Measurements from ENCODE around the gene NCAPD2.
A peak's percentile ranks its signal among the peaks of the same experiment; 100 is the strongest.

Gene NCAPD2

DNA sequence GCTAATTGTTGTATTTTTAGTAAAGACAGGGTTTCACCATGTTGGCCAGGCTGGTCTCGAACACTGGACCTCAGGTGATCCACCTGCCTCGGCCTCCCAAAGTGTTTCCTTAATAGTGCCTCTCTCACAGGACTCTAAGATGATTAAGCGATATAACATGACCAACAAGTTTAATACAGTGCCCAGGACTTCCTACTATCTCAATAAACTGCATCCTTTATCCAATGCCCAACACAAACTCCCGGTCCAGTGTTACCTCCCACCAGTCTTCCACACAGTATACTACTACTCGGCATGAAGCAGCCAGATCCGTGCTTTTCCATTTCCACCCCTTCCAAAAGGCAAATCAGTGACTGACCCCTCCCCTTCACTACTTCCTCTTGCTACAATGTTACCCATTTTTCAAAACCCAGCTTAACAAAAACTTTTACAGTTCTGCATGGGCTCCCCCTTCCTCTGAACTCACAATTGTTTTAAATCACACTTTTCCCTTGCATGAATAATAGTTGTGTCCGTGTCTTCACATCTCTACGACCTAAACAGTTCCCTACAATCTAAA is 73.3 kb downstream of the NCAPD2 start:
- Histone ChIP-seq H3K9ac (ENCODE audit: low read depth in 1 of 2, low read length in 2 of 2) (peak overlapping the region; percentile 92 to 96), H3K4me1 (ENCODE audit: control insufficient read depth in 2 of 2, insufficient read depth in 2 of 2, low read length in 2 of 2) (peaks cover 9 to 16% of the 10 kb centered on the region in 2 donors), H3K9me3 (ENCODE audit: control insufficient read depth in 2 of 2, low read length in 2 of 2) (no peaks in the 10 kb centered on the region), H3K27me3 (ENCODE audit: control insufficient read depth in 2 of 2, insufficient read depth in 2 of 2, low read length in 2 of 2) (no peaks in the 10 kb centered on the region), H3K36me3 (ENCODE audit: control insufficient read depth in 2 of 2, insufficient read depth in 2 of 2, low read length in 2 of 2) (peaks cover 38 to 47% of the 10 kb centered on the region in 2 donors), H3K4me3 (ENCODE audit: low read length in 2 of 2) (peak overlapping the region; percentile 94 to 98), H3K27ac (ENCODE audit: low read depth in 2 of 2, low read length in 2 of 2) (peak overlapping the region in 1 of 2 donors; percentile 94)

DNA sequence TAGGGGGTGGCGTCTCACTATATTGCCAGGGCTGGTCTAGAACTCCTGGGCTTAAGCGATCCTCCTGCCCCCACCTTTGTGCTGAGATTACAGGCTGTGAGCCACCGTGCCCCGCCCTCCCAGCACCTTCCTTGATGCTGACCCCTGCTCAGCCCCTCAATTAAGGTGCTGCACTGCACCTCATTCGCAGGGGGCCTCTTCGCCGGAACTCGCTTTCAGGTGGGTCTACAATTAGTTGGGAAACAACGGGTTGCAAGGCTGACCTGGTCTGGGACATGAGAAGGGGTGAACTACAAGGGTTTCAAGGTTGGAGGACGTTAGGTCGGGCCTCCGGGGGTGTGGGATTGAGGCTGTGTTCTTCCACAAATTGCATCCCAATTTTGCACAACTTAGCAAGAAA is 75.4 kb downstream of the NCAPD2 start:
- H3K9me3 ChIP-seq (ENCODE audit: control insufficient read depth in 2 of 2, low read length in 2 of 2), result no peaks in the 10 kb centered on the region
- H3K4me3 ChIP-seq (ENCODE audit: low read length in 2 of 2), result no peak overlapping the region
- H3K27me3 ChIP-seq (ENCODE audit: control insufficient read depth in 2 of 2, insufficient read depth in 2 of 2, low read length in 2 of 2), result no peaks in the 10 kb centered on the region
- H3K27ac ChIP-seq (ENCODE audit: low read depth in 2 of 2, low read length in 2 of 2), result no peak overlapping the region
- H3K36me3 ChIP-seq (ENCODE audit: control insufficient read depth in 2 of 2, insufficient read depth in 2 of 2, low read length in 2 of 2), result peaks cover 40 to 48% of the 10 kb centered on the region in 2 donors
- peaks cover 9 to 16% of the 10 kb centered on the region in 2 donors for H3K4me1 ChIP-seq (ENCODE audit: control insufficient read depth in 2 of 2, insufficient read depth in 2 of 2, low read length in 2 of 2)
- no peak overlapping the region for H3K9ac ChIP-seq (ENCODE audit: low read depth in 1 of 2, low read length in 2 of 2)

DNA sequence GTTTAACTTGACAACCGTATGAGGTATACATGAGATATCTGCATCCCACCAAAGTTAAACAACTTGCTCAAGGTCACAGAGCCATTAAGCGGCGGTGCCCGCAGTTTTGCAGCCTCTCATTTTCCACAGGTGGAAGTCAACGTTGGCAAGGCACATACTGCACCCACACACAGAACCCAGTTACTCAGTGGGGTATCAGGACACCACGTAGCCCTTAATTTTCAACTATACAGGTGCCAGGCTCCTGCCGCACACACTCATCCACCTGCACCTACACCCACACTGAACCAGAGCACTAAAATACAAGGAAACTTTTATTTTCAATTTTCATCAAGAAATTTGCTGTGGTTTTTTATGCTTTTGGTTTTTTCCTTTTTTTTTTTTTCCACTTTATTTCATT is 75.9 kb downstream of the NCAPD2 start:
- no peak overlapping the region for H3K27ac ChIP-seq (ENCODE audit: low read depth in 2 of 2, low read length in 2 of 2)
- H3K9me3 ChIP-seq (ENCODE audit: control insufficient read depth in 2 of 2, low read length in 2 of 2), result no peaks in the 10 kb centered on the region
- H3K27me3 ChIP-seq (ENCODE audit: control insufficient read depth in 2 of 2, insufficient read depth in 2 of 2, low read length in 2 of 2), result no peaks in the 10 kb centered on the region
- peaks cover 9 to 16% of the 10 kb centered on the region in 2 donors for H3K4me1 ChIP-seq (ENCODE audit: control insufficient read depth in 2 of 2, insufficient read depth in 2 of 2, low read length in 2 of 2)
- H3K36me3 ChIP-seq (ENCODE audit: control insufficient read depth in 2 of 2, insufficient read depth in 2 of 2, low read length in 2 of 2), result peaks cover 45 to 50% of the 10 kb centered on the region in 2 donors
- no peak overlapping the region for H3K4me3 ChIP-seq (ENCODE audit: low read length in 2 of 2)
- H3K9ac ChIP-seq (ENCODE audit: low read depth in 1 of 2, low read length in 2 of 2), result no peak overlapping the region

DNA sequence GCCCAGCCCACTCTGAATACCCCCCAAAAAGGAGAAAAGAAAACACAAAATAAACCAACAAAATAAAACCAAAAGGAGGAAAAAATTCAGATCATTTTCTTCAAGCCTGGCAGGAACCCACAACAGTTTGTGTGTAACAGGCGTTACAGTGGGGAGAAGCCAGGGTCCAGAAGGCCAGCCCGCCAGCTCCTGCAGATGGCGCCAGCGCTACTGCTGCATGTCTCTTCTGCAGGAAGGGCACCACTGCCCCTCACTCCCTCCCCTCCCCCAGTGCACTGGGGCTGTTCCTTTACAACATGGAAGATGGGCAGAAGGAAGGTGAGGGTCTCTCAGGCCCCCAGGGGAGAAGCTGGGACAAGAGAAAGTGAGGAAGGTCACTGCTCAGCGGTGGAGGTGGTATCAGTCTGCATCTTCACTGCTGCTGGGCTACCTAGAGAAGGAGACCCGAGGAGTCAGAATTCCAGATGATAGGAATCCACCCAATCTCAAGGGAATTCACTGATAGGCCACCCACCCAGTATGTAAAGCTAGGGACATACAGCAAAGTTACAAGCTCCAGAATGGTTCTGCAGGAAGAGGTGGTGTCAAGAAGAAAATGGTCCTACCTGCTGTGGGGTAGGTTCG is 76.5 kb downstream of the NCAPD2 start:
- Histone ChIP-seq H3K27me3 (ENCODE audit: control insufficient read depth in 2 of 2, insufficient read depth in 2 of 2, low read length in 2 of 2) (no peaks in the 10 kb centered on the region), H3K4me1 (ENCODE audit: control insufficient read depth in 2 of 2, insufficient read depth in 2 of 2, low read length in 2 of 2) (peaks cover 9 to 16% of the 10 kb centered on the region in 2 donors), H3K4me3 (ENCODE audit: low read length in 2 of 2) (no peak overlapping the region), H3K9me3 (ENCODE audit: control insufficient read depth in 2 of 2, low read length in 2 of 2) (no peaks in the 10 kb centered on the region), H3K36me3 (ENCODE audit: control insufficient read depth in 2 of 2, insufficient read depth in 2 of 2, low read length in 2 of 2) (peaks cover 48 to 52% of the 10 kb centered on the region in 2 donors), H3K27ac (ENCODE audit: low read depth in 2 of 2, low read length in 2 of 2) (no peak overlapping the region), H3K9ac (ENCODE audit: low read depth in 1 of 2, low read length in 2 of 2) (no peak overlapping the region)

DNA sequence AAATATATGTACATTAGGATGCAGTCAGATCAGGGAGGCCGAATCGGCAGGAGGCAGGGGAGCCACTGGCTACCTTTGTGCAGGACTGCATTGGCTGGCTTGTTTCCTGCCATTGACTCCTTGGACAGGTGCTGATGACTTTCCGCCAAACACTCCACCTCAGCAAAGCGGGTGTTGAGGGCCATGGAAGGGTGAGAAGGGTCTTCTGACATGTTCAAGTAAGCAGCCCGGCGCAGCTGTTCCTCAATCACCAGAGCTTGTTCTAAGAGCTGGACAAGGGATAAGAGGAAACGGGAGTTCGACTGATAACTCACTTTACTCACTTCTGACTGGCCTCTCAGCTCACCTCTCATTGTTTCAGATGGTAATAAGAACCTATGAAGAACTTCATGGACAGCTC is 79.1 kb downstream of the NCAPD2 start:
- Histone ChIP-seq H3K27ac (ENCODE audit: low read depth in 2 of 2, low read length in 2 of 2) (no peak overlapping the region), H3K4me3 (ENCODE audit: low read length in 2 of 2) (no peak overlapping the region), H3K4me1 (ENCODE audit: control insufficient read depth in 2 of 2, insufficient read depth in 2 of 2, low read length in 2 of 2) (peaks cover 0 to 5% of the 10 kb centered on the region in 2 donors), H3K9me3 (ENCODE audit: control insufficient read depth in 2 of 2, low read length in 2 of 2) (no peaks in the 10 kb centered on the region), H3K27me3 (ENCODE audit: control insufficient read depth in 2 of 2, insufficient read depth in 2 of 2, low read length in 2 of 2) (no peaks in the 10 kb centered on the region), H3K9ac (ENCODE audit: low read depth in 1 of 2, low read length in 2 of 2) (no peak overlapping the region), H3K36me3 (ENCODE audit: control insufficient read depth in 2 of 2, insufficient read depth in 2 of 2, low read length in 2 of 2) (peaks cover 60 to 67% of the 10 kb centered on the region in 2 donors)

DNA sequence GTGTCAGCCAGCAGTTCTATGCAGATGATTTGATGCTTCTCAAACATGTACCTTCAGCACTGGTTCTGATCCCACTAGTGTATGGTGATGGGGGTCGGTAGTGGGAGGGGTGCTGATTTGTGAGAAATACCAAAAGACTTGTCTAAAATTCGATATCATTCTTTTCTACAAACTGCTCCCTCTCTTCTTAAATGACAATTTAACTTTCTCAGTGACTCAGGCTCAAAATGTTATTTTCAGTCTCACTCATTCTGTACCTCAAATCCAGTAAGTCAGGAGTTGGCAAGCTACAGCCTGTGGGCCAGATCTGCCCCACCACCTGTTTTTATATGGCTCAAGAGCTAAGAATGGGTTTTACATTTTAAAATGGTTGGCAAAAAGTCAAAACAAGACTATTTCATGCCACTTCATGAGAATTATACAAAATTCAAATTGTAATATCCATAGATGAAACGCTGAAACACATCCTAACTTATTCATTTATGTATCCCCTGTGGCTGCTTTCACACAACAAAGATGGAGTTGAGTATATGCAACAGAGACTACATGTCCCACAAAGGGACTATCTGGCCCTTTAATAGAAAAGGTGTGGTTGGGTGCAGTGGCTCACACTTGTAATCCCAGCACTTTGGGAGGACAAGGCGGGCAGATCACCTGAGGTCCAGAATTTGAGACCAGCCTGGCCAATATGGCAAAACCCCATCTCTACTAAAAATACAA is 80.8 kb downstream of the NCAPD2 start:
- Histone ChIP-seq H3K4me3 (ENCODE audit: low read length in 2 of 2) (no peak overlapping the region), H3K27ac (ENCODE audit: low read depth in 2 of 2, low read length in 2 of 2) (no peak overlapping the region), H3K36me3 (ENCODE audit: control insufficient read depth in 2 of 2, insufficient read depth in 2 of 2, low read length in 2 of 2) (peaks cover 68 to 77% of the 10 kb centered on the region in 2 donors), H3K27me3 (ENCODE audit: control insufficient read depth in 2 of 2, insufficient read depth in 2 of 2, low read length in 2 of 2) (no peaks in the 10 kb centered on the region), H3K9ac (ENCODE audit: low read depth in 1 of 2, low read length in 2 of 2) (no peak overlapping the region), H3K9me3 (ENCODE audit: control insufficient read depth in 2 of 2, low read length in 2 of 2) (no peaks in the 10 kb centered on the region), H3K4me1 (ENCODE audit: control insufficient read depth in 2 of 2, insufficient read depth in 2 of 2, low read length in 2 of 2) (no peaks in the 10 kb centered on the region)

DNA sequence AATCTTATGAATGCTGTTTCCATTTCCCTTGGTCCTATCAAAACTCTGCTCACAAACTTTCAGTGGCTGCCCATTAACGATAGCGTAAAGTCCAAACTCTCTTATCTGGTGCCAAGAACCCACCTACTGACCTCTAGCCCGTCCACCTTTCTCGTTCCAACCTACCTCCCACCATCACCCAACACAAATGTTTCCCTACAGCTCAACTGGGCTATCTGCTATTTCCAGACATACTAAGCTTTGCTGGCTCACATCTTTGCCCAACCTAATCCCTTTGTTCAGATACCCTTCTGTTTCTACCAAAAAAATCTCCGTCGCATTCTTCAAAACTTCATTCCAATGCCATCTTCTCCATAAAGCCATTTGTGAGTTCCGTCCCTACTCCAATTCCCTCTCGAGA is 81.7 kb downstream of the NCAPD2 start:
- Histone ChIP-seq H3K4me1 (ENCODE audit: control insufficient read depth in 2 of 2, insufficient read depth in 2 of 2, low read length in 2 of 2) (no peaks in the 10 kb centered on the region), H3K9ac (ENCODE audit: low read depth in 1 of 2, low read length in 2 of 2) (no peak overlapping the region), H3K27me3 (ENCODE audit: control insufficient read depth in 2 of 2, insufficient read depth in 2 of 2, low read length in 2 of 2) (no peaks in the 10 kb centered on the region), H3K4me3 (ENCODE audit: low read length in 2 of 2) (no peak overlapping the region), H3K9me3 (ENCODE audit: control insufficient read depth in 2 of 2, low read length in 2 of 2) (no peaks in the 10 kb centered on the region), H3K27ac (ENCODE audit: low read depth in 2 of 2, low read length in 2 of 2) (no peak overlapping the region), H3K36me3 (ENCODE audit: control insufficient read depth in 2 of 2, insufficient read depth in 2 of 2, low read length in 2 of 2) (peaks cover 67 to 78% of the 10 kb centered on the region in 2 donors)

All from mucosa of rectum (tissue), 2 donors.